SK-N-SH (cell line): ENCODE results near the gene CFI.

Experiments
- CTCF ChIP-seq: fragments of 200-600 bp; sonication (generic); IDR thresholded peaks from 2 replicates; pipeline ENCODE4 v1.6.1; 2017; ENCODE audit warnings: antibody characterized with exemption, mild to moderate bottlenecking, moderate library complexity
- EP300 ChIP-seq, 2 experiments: IDR thresholded peaks; 2 replicates each; pipeline versions ENCODE4 v1.4.0 to v1.6.1; 2012; ENCODE audit warnings: borderline replicate concordance in 1 of 2, low read depth in 1 of 2, low read length in 1 of 2
- JUND ChIP-seq: IDR thresholded peaks from 2 replicates; pipeline ENCODE4 v1.4.0; 2012
- MXI1 ChIP-seq: IDR thresholded peaks from 2 replicates; pipeline ENCODE4 v1.6.1; 2012; ENCODE audit warnings: mild to moderate bottlenecking, low read depth, low read length, improper control_type of control experiment
- POLR2AphosphoS5 ChIP-seq: IDR thresholded peaks from 2 replicates; pipeline ENCODE4 v1.6.1; 2012; ENCODE audit warnings: low read depth, low read length
- RAD21 ChIP-seq: IDR thresholded peaks from 2 replicates; pipeline ENCODE4 v1.6.1; 2012; ENCODE audit warnings: mild to moderate bottlenecking, low read length
- RCOR1 ChIP-seq: fragments of 150-350 bp; IDR thresholded peaks from 2 replicates; pipeline ENCODE4 v1.6.1; 2017; ENCODE audit warnings: antibody characterized with exemption, low read length
- TAF1 ChIP-seq: IDR thresholded peaks from 2 replicates; pipeline ENCODE4 v1.6.1; 2012; ENCODE audit warnings: low read depth, mild to moderate bottlenecking, low read length, moderate library complexity, borderline replicate concordance
- ZBTB33 ChIP-seq: IDR thresholded peaks from 2 replicates; pipeline ENCODE4 v1.4.0; 2012; ENCODE audit warnings: low read depth, borderline replicate concordance

GRCh38 chr4:109801895-109802319 lies at the start of gene CFI:
- TF ChIP-seq CTCF (no peak), POLR2AphosphoS5 (no peak), MXI1 (no peak), EP300 (IDR thresholded peaks at IDR 0.05; ENCODE audit: borderline replicate concordance in 1 of 2, low read depth in 1 of 2, low read length in 1 of 2) (no peak), ZBTB33 (no peak), TAF1 (no peak), RCOR1 (no peak), RAD21 (no peak), JUND (no peak)
